GM12873 (cell line): ENCODE measurements around the gene SNRNP35.

Experiments used
- TF ChIP-seq, protein P1 (sequence below): IDR thresholded peaks from 2 replicates; pipeline ENCODE4 v1.5.1; 2012; ENCODE audit warnings: low read depth, mild to moderate bottlenecking, moderate library complexity, low read length, control low read depth; ENCODE audit not compliant: insufficient read depth; ENCODE audit errors: missing control alignments

The SNRNP35 gene, protein sequence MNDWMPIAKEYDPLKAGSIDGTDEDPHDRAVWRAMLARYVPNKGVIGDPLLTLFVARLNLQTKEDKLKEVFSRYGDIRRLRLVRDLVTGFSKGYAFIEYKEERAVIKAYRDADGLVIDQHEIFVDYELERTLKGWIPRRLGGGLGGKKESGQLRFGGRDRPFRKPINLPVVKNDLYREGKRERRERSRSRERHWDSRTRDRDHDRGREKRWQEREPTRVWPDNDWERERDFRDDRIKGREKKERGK

GRCh38 chr12:123457980-123458779 lies at the start of gene SNRNP35:
Gene SNRNP35 (plus strand): TSS chr12:123458139. CDS start chr12:123465541, 7,402 bp downstream.
- TF ChIP-seq, protein P1, sequence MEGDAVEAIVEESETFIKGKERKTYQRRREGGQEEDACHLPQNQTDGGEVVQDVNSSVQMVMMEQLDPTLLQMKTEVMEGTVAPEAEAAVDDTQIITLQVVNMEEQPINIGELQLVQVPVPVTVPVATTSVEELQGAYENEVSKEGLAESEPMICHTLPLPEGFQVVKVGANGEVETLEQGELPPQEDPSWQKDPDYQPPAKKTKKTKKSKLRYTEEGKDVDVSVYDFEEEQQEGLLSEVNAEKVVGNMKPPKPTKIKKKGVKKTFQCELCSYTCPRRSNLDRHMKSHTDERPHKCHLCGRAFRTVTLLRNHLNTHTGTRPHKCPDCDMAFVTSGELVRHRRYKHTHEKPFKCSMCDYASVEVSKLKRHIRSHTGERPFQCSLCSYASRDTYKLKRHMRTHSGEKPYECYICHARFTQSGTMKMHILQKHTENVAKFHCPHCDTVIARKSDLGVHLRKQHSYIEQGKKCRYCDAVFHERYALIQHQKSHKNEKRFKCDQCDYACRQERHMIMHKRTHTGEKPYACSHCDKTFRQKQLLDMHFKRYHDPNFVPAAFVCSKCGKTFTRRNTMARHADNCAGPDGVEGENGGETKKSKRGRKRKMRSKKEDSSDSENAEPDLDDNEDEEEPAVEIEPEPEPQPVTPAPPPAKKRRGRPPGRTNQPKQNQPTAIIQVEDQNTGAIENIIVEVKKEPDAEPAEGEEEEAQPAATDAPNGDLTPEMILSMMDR: no peak

GRCh38 chr12:123410041-123410412 lies 47.9 kb upstream of the SNRNP35 start:
- TF ChIP-seq, protein P1: no peak

DNA sequence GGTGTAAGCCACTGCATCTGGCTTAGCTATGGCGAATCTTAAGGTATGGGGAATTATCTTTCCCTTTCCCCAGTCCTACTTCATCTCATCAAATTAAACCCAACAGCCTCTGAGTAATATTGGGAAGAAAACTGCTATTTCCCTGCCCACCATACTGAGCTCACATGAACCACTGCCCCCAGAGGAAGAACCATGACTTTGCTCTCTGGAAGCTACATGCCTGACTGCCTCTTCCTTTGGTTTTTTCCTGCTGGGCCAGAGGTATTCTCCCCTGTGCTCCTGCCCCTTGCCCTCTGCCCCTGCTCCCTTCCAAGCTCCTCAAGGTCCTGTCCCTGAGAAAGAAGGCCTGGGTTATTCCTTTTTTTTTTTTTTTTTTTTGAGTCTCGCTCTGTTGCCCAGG lies 36.6 kb upstream of the SNRNP35 start:
- TF ChIP-seq, protein P1: peak; percentile 20

DNA sequence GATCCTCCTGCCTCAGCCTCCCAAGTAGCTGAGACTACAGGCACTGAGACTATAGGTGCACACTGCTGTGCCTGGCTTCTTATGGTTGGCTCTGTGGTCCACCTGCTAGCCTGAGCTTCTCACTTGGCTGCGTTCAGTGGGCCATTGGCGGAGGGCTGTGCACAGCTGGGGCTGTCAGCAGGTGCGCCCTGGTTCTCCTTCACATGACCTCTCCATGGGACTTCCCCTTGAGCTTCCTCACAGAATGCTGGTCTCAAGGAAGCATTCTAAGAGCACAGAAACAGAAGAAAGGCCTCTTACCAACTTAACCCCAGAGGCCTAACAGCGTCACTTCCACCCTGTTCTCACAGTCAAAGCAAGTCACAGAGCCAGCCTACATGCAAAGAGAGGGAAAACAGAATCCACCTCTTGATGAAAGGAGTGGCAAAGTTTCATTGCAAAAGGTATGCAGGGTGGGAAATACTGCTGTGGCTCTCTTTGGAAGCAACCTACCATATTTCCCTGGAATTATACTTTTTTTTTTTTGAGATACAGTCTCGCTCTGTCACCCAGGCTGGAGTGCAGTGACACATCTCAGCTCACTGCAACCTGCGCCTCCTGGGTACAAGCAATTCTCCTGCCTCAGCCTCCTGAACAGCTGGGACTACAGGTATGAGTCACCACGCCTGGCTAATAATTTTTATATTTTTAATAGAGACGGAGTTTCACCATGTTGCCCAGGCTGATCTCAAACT lies 30.7 kb upstream of the SNRNP35 start:
- TF ChIP-seq, protein P1: no peak

DNA sequence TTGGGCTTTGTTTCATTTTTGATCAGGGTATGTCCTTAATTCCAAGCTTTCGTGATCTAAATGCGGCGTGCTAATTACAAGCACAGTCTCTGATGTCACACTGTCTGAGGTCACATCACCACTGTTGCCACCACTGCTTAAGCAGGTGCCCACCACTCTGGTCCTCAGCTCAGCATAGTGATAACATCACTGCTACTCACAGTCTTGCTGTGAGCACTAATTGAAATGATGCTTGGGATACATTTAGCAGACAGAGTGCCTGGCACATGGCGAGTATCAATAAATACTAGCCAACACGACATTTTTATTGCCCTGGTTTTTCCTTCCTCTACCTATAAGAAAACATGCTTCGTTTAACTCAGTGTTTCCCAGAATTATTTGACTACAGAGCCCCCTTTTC lies 29.3 kb upstream of the SNRNP35 start:
- TF ChIP-seq, protein P1: no peak

GRCh38 chr12:123433615-123434014 lies 24.3 kb upstream of the SNRNP35 start:
- TF ChIP-seq, protein P1: no peak

- TF ChIP-seq, protein P1: no peak
These were observed 22.3 kb upstream of the SNRNP35 start for GRCh38 chr12:123435636-123436016.
